Fibroblast of mammary gland (primary cell): ENCODE results near the gene GPR4.

Source experiments
- DNase-seq: peaks from one replicate; pipeline ENCODE4 v3.0.0-alpha.2; 2010; ENCODE audit warnings: low read depth
- H3K4me3 ChIP-seq: 2 replicates; pipeline ENCODE4 v1.5.1; 2011; ENCODE audit warnings: low read depth, mild to moderate bottlenecking, low read length, moderate library complexity; ENCODE audit not compliant: control insufficient read depth
- CTCF ChIP-seq: conservative IDR thresholded peaks from 2 replicates; pipeline ENCODE4 v1.5.1; 2011; ENCODE audit warnings: low read depth, low read length, inconsistent platforms; ENCODE audit not compliant: control insufficient read depth, insufficient read depth

Gene GPR4

GRCh38 chr19:45556835-45557234 is 45.2 kb downstream of the GPR4 start:
- no peak overlapping the region for H3K4me3 ChIP-seq
- no peak for DNase-seq
- TF ChIP-seq CTCF, result no peak

- no peak for TF ChIP-seq CTCF
- H3K4me3 ChIP-seq, result no peak overlapping the region
Observed at GRCh38 chr19:45554481-45554880, 47.5 kb downstream of the GPR4 start.

GRCh38 chr19:45553464-45553863 is 48.5 kb downstream of the GPR4 start:
- TF ChIP-seq CTCF, result no peak

More at GRCh38 chr19:45554481-45554880, 47.5 kb downstream of the GPR4 start:
- DNase-seq, result no peak

GRCh38 chr19:45547965-45548609 is 53.9 kb downstream of the GPR4 start:
- no peak overlapping the region for H3K4me3 ChIP-seq
- DNase-seq, result peak; percentile 58
- TF ChIP-seq CTCF, result no peak

More at GRCh38 chr19:45553464-45553863, 48.5 kb downstream of the GPR4 start:
- no peak overlapping the region for H3K4me3 ChIP-seq
- DNase-seq, result no peak

GRCh38 chr19:45547211-45547770 is 54.7 kb downstream of the GPR4 start:
- TF ChIP-seq CTCF, result no peak
- DNase-seq, result no peak
- H3K4me3 ChIP-seq, result no peak overlapping the region

GRCh38 chr19:45542234-45542668 is 59.8 kb downstream of the GPR4 start:
- no peak for DNase-seq
- TF ChIP-seq CTCF, result no peak
- H3K4me3 ChIP-seq, result no peak overlapping the region
